Adrenal gland (tissue), 5 donors: ENCODE measurements around the gene MCTP2.

Source experiments
- CTCF ChIP-seq, 6 experiments: fragments of 450-650 bp in 4 of 6; fragments of 200-600 bp in 2 of 6; sonication (generic) in 1 of 6; IDR thresholded peaks; 1 replicate in 5 of 6; 2 replicates in 1 of 6; pipeline versions ENCODE4 v1.5.1 to v1.8.0; 2016 to 2021; ENCODE audit warnings: antibody characterized with exemption in 6 of 6, mild to moderate bottlenecking in 2 of 6, moderate library complexity in 1 of 6
- POLR2A ChIP-seq, 2 donors: fragments of 450-650 bp; IDR thresholded peaks; one replicate each; pipeline ENCODE4 v1.6.1; 2017; ENCODE audit warnings: antibody characterized with exemption in 2 of 2, mild to moderate bottlenecking in 2 of 2, moderate library complexity in 1 of 2
- donor health status: DM: no; HTN: no; CAD: no.

GRCh38 chr15:94383041-94383440, 151.7 kb downstream of the MCTP2 start:
- TF ChIP-seq CTCF (IDR thresholded peaks at IDR 0.05) (no peak), POLR2A (IDR thresholded peaks at IDR 0.05) (no peak)
